ENCODE measurements around the gene MGAT5. TPM values are rescaled to one million over a fixed set of nuclear protein-coding genes. Genes with fewer than 3 reads are reported as not detected.

The MGAT5 gene
- total RNA-seq, 1 donor from 2014 or later = 98.7 TPM

DNA sequence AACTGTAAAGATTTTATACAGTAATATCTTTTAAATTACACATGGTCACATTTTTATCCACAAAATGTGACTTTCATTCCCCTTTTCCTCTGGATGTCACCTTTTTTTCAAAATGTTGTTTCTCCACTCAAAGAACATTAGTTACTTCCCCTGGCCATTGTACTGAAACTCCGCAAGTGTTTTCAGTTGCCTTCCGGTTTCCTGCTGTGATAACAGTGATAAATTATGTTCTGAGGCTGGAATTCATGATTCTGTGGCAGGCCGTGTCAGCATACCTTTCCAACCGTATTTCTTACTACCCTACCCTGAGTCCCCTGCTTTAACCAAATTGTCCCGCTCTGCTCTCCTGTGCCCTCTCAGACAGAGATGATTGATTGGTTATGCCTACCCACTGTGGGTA is 53.5 kb downstream of the MGAT5 start:
- TF ChIP-seq, protein P1, sequence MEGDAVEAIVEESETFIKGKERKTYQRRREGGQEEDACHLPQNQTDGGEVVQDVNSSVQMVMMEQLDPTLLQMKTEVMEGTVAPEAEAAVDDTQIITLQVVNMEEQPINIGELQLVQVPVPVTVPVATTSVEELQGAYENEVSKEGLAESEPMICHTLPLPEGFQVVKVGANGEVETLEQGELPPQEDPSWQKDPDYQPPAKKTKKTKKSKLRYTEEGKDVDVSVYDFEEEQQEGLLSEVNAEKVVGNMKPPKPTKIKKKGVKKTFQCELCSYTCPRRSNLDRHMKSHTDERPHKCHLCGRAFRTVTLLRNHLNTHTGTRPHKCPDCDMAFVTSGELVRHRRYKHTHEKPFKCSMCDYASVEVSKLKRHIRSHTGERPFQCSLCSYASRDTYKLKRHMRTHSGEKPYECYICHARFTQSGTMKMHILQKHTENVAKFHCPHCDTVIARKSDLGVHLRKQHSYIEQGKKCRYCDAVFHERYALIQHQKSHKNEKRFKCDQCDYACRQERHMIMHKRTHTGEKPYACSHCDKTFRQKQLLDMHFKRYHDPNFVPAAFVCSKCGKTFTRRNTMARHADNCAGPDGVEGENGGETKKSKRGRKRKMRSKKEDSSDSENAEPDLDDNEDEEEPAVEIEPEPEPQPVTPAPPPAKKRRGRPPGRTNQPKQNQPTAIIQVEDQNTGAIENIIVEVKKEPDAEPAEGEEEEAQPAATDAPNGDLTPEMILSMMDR (IDR thresholded peaks at IDR 0.05; ENCODE audit: borderline replicate concordance) = no peak
- H3K27ac ChIP-seq (replicated peaks) = peak overlapping the region; percentile 29
- H3K4me3 ChIP-seq = no peak overlapping the region
- no peaks in the 10 kb centered on the region for H3K27me3 ChIP-seq (ENCODE audit: low read depth)
- no peaks in the 10 kb centered on the region for H3K9me3 ChIP-seq (replicated peaks)
- no peaks in the 10 kb centered on the region for H3K36me3 ChIP-seq
- DNase-seq = no peak
- peaks cover 81% of the 10 kb centered on the region for H3K4me1 ChIP-seq
- intact Hi-C loops (cut with micrococcal nuclease) = no loop called here

DNA sequence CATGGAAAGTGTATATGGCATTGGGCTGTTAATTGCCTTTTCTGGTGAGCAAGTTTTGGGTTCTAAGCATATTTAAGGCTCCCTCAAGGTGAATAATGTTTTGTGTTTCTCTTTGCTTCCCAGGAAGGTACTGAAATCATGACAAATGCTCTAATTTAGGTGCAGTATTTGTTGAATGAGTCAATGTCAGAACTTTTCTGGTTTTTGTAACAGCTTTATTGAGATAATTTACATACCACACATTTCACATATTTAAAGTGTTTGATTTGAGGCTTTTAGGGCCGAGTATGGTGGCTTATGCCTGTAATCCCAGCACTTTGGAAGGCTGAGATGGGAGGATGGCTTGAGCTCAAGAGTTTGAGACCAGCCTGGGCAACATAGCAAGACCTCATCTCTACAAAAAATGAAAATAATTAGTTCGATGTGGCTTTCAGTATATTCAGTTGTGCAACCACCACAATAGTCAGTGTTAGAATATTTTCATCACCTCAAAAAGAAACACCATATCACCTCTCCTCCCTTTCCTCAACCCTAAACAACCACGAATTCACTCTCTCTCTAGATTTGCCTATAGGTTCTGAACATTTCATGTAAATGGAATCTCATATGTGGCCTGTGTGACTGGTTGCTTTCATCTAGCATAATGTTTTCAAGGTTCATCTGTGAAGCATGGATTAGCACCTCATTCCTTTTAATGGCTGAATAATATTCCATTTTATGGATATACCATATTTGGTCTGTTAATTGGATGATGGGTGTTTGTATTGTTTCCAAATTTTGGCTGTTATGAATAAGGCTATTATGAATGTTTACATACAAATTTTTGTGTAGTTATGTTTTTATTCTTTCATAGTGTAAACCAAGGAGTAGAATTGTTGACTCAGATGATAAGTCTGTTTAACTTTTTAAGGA is 54.9 kb downstream of the MGAT5 start:
- H3K4me1 ChIP-seq = peaks cover 81% of the 10 kb centered on the region
- H3K27me3 ChIP-seq (ENCODE audit: low read depth) = no peaks in the 10 kb centered on the region
- H3K4me3 ChIP-seq = no peak overlapping the region
- TF ChIP-seq, protein P1 (IDR thresholded peaks at IDR 0.05; ENCODE audit: borderline replicate concordance) = no peak
- no peaks in the 10 kb centered on the region for H3K36me3 ChIP-seq
- no peaks in the 10 kb centered on the region for H3K9me3 ChIP-seq (replicated peaks)
- intact Hi-C loops (cut with micrococcal nuclease) = no loop called here
- DNase-seq = no peak
- no peak overlapping the region for H3K27ac ChIP-seq (replicated peaks)

DNA sequence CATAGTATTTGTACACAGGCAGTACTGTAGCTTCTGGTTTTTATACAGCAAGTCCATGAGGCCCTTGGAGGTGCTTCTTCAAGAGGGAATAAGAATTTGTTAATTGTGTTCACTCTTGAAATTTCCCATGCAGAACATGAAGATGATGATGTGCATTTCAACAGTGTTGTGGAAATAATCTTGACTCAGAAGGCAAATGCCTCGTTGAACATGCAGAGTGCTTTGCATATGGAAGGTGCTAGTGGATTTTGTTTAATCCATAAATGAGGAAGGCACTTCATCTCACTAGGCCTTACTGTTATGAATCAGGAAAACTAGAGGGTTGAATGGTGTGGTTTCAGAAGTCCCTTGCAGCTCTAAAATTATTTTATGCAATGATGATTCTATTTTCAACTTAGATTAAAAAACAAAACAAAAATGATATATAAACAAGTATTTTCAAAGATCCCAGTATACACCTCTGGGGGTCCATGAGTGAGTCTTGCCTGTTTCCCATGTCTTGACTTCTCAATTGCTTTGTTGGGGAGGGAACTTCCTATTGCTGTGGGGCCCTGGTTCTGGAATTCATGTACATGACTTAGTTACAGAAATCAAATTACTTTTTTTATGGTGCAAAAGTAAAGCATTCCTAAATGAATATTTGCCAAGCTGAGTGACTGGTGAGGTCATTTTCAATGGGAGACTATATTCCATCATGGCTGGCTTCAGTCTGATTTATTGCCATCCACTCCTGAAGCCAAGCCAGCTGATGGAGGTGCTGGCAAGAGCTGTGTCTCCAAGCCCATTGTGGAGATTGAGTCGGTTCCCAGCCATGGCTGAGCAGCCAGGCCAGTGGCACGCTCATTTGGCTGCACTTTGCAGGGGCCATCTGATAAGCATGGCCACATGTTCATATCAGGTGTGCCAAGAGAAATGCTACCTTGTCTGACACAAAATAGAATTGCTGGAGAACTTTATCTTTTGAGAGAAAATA is 56.5 kb downstream of the MGAT5 start:
- H3K4me1 ChIP-seq = peaks cover 81% of the 10 kb centered on the region
- intact Hi-C loops (cut with micrococcal nuclease) = no loop called here

DNA sequence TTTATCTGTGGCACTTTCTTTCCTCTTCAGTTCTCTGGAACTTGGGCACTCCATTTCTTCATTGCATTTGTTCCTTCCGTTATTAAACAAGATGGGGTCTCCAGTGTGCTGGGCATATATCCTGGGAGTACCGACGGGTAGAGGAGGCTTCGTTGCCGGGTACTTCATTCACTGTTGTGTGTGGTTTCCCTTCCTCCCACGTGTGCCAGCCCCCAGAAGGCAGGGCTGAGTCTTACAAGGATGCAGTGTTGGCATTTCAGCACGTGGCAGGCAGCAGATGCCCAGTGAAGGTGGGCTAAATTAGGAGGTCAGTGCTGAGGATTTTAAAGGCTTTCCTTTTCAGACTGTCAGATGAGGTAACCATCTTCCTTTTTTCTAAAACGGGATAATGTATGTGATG is 58.6 kb downstream of the MGAT5 start:
- Histone ChIP-seq H3K36me3 (no peaks in the 10 kb centered on the region), H3K4me3 (no peak overlapping the region), H3K4me1 (peaks cover 81% of the 10 kb centered on the region), H3K27ac (replicated peaks) (peak overlapping the region; percentile 21), H3K9me3 (replicated peaks) (no peaks in the 10 kb centered on the region), H3K27me3 (ENCODE audit: low read depth) (no peaks in the 10 kb centered on the region)
- TF ChIP-seq, protein P1 (IDR thresholded peaks at IDR 0.05; ENCODE audit: borderline replicate concordance) = no peak
- DNase-seq = no peak
- intact Hi-C loops (cut with micrococcal nuclease) = no loop called here

More for the DNA sequence above, 56.5 kb downstream of the MGAT5 start:
- no peak overlapping the region for H3K27ac ChIP-seq (replicated peaks)
- no peaks in the 10 kb centered on the region for H3K9me3 ChIP-seq (replicated peaks)
- no peak for DNase-seq
- H3K36me3 ChIP-seq = no peaks in the 10 kb centered on the region
- H3K27me3 ChIP-seq (ENCODE audit: low read depth) = no peaks in the 10 kb centered on the region
- H3K4me3 ChIP-seq = no peak overlapping the region
- TF ChIP-seq, protein P1 (IDR thresholded peaks at IDR 0.05; ENCODE audit: borderline replicate concordance) = no peak

DNA sequence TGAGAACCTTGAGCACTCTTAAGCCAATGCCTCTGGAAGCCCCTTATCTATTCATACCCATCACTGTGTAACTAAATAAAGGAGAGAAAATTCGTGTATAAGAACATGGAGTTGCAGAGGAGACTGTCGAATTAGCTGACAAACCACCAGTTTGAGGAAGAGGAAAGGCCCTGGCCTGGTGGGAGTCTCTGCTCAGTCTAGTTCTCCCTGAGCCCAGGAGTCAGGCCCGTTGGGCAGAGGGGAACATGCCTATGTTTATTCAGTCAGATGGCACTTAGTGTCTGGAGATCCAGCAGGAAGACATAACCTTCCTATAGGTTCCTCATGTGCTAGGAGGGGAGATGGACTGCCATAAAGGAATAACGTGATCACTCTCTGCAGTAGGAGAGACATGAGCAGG is 60.3 kb downstream of the MGAT5 start:
- no peak for DNase-seq
- no peaks in the 10 kb centered on the region for H3K27me3 ChIP-seq (ENCODE audit: low read depth)
- TF ChIP-seq, protein P1 (IDR thresholded peaks at IDR 0.05; ENCODE audit: borderline replicate concordance) = no peak
- H3K9me3 ChIP-seq (replicated peaks) = no peaks in the 10 kb centered on the region
- H3K4me3 ChIP-seq = no peak overlapping the region
- H3K4me1 ChIP-seq = peaks cover 84% of the 10 kb centered on the region
- H3K36me3 ChIP-seq = peaks cover 15% of the 10 kb centered on the region
- intact Hi-C loops (cut with micrococcal nuclease) = no loop called here
- peak overlapping the region; percentile 71 for H3K27ac ChIP-seq (replicated peaks)

Measured in left ventricle myocardium inferior (tissue), 1 donor.